GM12801 (cell line): ENCODE data around the gene STK38L.

Experiments
- CTCF ChIP-seq: IDR thresholded peaks from one replicate; pipeline ENCODE4 v1.5.1; 2011; ENCODE audit warnings: control low read depth; ENCODE audit not compliant: insufficient read length; ENCODE audit errors: extremely low read depth

STK38L gene

GRCh38 chr12:27207615-27208413 lies 36.3 kb upstream of the STK38L start:
- TF ChIP-seq CTCF, result no peak

- TF ChIP-seq CTCF, result no peak
These were observed 35.7 kb upstream of the STK38L start for GRCh38 chr12:27208414-27208750.

- TF ChIP-seq CTCF, result no peak
These were observed 34.7 kb upstream of the STK38L start for GRCh38 chr12:27209257-27209910.

- no peak for TF ChIP-seq CTCF
These were observed 33.9 kb upstream of the STK38L start for GRCh38 chr12:27210187-27210586.

- TF ChIP-seq CTCF, result no peak
These were observed 31.2 kb upstream of the STK38L start for GRCh38 chr12:27212861-27213260.

GRCh38 chr12:27213304-27213703 lies 30.8 kb upstream of the STK38L start:
- no peak for TF ChIP-seq CTCF

GRCh38 chr12:27213830-27214787 lies 30.0 kb upstream of the STK38L start:
- no peak for TF ChIP-seq CTCF
